ENCODE data around the gene TRAF3.
"Not testable (repeated sequence)": the region's sequence is repeated elsewhere in the genome, so short reads cannot be mapped to it uniquely, and the experiment has no call there.

Gene TRAF3

DNA sequence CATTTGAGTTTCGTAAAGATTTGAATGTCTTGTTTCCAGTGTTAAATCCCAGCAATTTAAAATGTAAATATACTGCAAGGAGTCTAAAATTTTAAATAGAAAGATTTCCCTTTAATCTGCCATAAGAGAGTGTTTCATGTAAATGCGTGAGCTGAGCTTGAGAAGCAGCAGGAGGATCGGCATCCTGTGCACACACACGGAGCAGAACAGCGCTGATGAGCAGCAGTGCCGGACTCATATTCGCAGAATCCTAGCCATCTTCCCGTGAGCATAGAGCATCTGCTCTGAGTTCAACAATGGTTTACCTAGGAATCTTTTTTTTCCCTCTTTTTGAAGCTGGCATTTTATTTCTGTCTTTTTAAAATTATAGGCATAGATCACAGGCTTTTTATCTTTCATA is 115.4 kb downstream of the TRAF3 start:
- no peak overlapping the region for H3K9ac ChIP-seq (ENCODE audit: low read depth, low read length)
- H3K4me1 ChIP-seq (ENCODE audit: insufficient read depth, low read length) = no peaks in the 10 kb centered on the region
- no peaks in the 10 kb centered on the region; the same call in 1 of the 2 replicates for H3K36me3 ChIP-seq (ENCODE audit: insufficient read depth, low read length)
- H3K9me3 ChIP-seq (ENCODE audit: control insufficient read depth, insufficient read depth, low read length) = no peaks in the 10 kb centered on the region

DNA sequence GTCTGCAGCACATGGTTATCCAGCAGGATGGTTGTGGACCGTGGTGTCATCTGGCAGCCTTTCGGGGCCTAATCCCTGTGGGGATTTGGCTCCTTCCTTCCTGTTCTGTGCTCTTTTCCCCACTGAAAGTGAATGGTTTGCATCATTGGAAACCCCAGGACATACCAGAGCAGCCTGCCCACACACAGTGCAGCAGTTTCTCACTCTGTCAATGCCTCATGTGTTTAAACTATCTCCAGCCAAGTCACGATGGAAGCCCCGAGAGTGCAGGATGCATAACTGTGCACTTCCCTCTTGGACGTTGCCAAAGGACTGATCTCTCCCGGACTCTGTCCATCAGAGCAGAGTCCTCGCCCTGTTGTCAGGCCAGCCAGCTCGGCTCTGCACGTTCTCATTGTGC is 116.2 kb downstream of the TRAF3 start:
- Histone ChIP-seq H3K9ac (ENCODE audit: low read depth, low read length) (no peak overlapping the region), H3K4me1 (ENCODE audit: insufficient read depth, low read length) (no peaks in the 10 kb centered on the region), H3K36me3 (ENCODE audit: insufficient read depth, low read length) (no peaks in the 10 kb centered on the region; the same call in 1 of the 2 replicates), H3K9me3 (ENCODE audit: control insufficient read depth, insufficient read depth, low read length) (no peaks in the 10 kb centered on the region)

- not testable (repeated sequence) for H3K9me3 ChIP-seq (ENCODE audit: control insufficient read depth, insufficient read depth, low read length); H3K9ac ChIP-seq (ENCODE audit: low read depth, low read length); H3K36me3 ChIP-seq (ENCODE audit: insufficient read depth, low read length); H3K4me1 ChIP-seq (ENCODE audit: insufficient read depth, low read length)
Observed at GRCh38 chr14:102896735-102897134, 119.5 kb downstream of the TRAF3 start.

DNA sequence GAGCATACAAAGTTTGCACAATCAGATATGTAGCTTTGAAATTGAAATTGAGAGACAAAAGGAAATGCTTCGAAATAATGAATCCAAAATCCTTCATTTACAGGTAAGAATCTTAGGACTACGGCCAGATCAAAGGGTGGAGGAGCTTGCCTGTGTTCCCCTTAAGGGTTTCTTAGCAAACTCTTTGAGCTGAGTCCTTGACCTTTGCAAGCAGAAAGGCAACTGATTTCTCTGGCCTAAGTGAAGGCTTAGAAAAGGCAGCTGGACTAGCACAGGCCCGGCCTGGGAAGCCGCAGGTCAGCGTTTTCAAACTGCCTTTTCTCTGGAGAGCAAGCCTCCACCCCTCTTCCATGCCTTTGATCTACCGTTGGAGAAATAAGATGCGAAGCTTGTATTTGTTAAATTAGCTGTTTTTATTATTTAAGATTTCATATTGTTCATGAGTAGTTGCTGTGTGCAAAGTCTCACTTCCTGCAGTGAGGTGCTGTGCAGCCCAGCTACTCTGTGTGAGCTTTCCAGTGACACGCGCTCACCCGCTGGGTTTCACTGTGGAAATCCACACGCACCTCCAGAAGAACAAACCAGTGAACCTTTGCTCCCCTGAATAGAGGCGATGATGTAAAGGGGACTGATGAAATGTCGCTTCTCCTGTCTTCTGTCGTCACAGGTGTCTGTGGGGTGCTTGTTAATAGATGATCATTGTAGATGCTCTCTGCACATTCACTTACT is 120.2 kb downstream of the TRAF3 start:
- Histone ChIP-seq H3K9ac (ENCODE audit: low read depth, low read length) (no peak overlapping the region), H3K36me3 (ENCODE audit: insufficient read depth, low read length) (no peaks in the 10 kb centered on the region), H3K9me3 (ENCODE audit: control insufficient read depth, insufficient read depth, low read length) (no peaks in the 10 kb centered on the region), H3K4me1 (ENCODE audit: insufficient read depth, low read length) (no peaks in the 10 kb centered on the region)

DNA sequence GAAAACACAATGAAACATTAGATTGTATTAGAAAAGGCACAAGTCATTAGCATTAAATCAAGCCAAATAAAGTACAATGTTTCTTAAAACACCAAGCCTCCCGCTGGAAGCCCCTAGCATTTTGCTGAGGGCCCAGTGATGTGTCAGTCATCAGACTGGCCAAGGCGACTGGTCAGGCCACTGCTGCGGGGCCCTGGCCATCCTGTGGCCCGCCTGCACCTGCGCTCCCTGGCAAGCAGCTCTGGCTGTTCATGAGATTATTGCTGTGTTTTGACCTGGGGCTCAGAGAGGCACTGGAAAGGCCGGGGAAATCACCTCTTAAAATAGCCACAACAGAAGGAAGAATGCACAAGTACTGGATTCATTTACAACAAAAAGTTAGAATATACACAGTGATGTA is 121.0 kb downstream of the TRAF3 start:
- no peaks in the 10 kb centered on the region for H3K4me1 ChIP-seq (ENCODE audit: insufficient read depth, low read length)
- H3K9me3 ChIP-seq (ENCODE audit: control insufficient read depth, insufficient read depth, low read length) = no peaks in the 10 kb centered on the region
- no peaks in the 10 kb centered on the region for H3K36me3 ChIP-seq (ENCODE audit: insufficient read depth, low read length)
- H3K9ac ChIP-seq (ENCODE audit: low read depth, low read length) = no peak overlapping the region

- no peaks in the 10 kb centered on the region for H3K9me3 ChIP-seq (ENCODE audit: control insufficient read depth, insufficient read depth, low read length)
- H3K9ac ChIP-seq (ENCODE audit: low read depth, low read length) = no peak overlapping the region
- no peaks in the 10 kb centered on the region for H3K4me1 ChIP-seq (ENCODE audit: insufficient read depth, low read length)
- H3K36me3 ChIP-seq (ENCODE audit: insufficient read depth, low read length) = no peaks in the 10 kb centered on the region
Observed at GRCh38 chr14:102898776-102899515, 121.7 kb downstream of the TRAF3 start.

GRCh38 chr14:102899516-102899900 is 122.3 kb downstream of the TRAF3 start:
- no peaks in the 10 kb centered on the region for H3K4me1 ChIP-seq (ENCODE audit: insufficient read depth, low read length)
- no peak overlapping the region for H3K9ac ChIP-seq (ENCODE audit: low read depth, low read length)
- no peaks in the 10 kb centered on the region for H3K9me3 ChIP-seq (ENCODE audit: control insufficient read depth, insufficient read depth, low read length)
- H3K36me3 ChIP-seq (ENCODE audit: insufficient read depth, low read length) = no peaks in the 10 kb centered on the region

DNA sequence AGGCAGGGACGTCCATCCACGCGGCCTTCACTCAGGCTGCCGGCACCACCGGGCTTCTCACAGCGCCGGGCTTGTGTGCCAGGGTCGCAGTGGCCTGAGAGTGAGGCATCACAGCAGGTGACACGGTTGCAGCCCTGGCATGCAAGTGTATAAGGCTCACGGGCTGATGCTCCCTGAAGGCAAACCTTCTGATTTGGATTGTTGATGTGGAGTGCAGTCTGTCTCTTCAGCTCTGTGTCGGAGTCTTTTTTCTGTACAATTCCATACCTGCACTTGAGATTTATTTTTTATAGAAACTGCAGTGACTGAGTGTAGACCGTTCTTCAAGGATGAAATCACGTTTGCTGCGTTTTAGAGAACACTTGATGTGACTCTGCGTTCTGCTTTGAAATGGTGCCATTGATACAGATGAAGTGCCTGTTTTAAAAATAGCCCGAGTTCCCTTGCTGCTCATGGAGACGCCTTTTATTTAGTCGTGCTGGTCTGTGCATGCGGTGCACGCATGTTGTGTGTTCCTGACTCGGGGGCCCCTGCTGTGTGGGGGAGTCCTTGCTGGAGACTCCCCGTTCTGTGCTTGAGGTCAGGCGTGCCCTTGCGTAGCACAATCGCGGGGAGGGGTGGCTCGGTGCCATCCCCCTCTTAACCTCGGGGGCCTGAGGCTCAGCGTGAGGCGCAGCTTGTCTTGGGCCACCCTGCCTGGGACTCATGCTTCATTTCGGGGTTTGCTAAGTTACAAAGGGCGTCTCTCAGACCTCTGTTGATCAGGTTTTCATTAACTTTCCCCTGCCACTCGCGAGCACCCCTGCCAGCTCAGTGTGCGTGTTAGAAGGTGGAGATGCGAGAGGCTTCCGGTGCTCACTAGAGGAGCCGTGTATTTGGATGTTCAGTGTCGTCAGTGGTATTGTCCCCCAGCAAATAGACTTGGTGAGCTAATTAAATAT is 123.7 kb downstream of the TRAF3 start:
- Histone ChIP-seq H3K36me3 (ENCODE audit: insufficient read depth, low read length) (no peaks in the 10 kb centered on the region; the same call in 1 of the 2 replicates), H3K4me1 (ENCODE audit: insufficient read depth, low read length) (no peaks in the 10 kb centered on the region), H3K9me3 (ENCODE audit: control insufficient read depth, insufficient read depth, low read length) (no peaks in the 10 kb centered on the region), H3K9ac (ENCODE audit: low read depth, low read length) (no peak overlapping the region)

GRCh38 chr14:102901633-102902032 is 124.4 kb downstream of the TRAF3 start:
- H3K36me3 ChIP-seq (ENCODE audit: insufficient read depth, low read length) = no peaks in the 10 kb centered on the region; the same call in 1 of the 2 replicates
- H3K4me1 ChIP-seq (ENCODE audit: insufficient read depth, low read length) = no peaks in the 10 kb centered on the region
- H3K9me3 ChIP-seq (ENCODE audit: control insufficient read depth, insufficient read depth, low read length) = no peaks in the 10 kb centered on the region; the same call in 1 of the 2 replicates
- H3K9ac ChIP-seq (ENCODE audit: low read depth, low read length) = no peak overlapping the region

- Histone ChIP-seq H3K9me3 (ENCODE audit: control insufficient read depth, insufficient read depth, low read length) (no peaks in the 10 kb centered on the region; the same call in 1 of the 2 replicates), H3K4me1 (ENCODE audit: insufficient read depth, low read length) (no peaks in the 10 kb centered on the region), H3K9ac (ENCODE audit: low read depth, low read length) (no peak overlapping the region), H3K36me3 (ENCODE audit: insufficient read depth, low read length) (no peaks in the 10 kb centered on the region; the same call in 1 of the 2 replicates)
Observed at GRCh38 chr14:102902086-102902485, 124.8 kb downstream of the TRAF3 start.

DNA sequence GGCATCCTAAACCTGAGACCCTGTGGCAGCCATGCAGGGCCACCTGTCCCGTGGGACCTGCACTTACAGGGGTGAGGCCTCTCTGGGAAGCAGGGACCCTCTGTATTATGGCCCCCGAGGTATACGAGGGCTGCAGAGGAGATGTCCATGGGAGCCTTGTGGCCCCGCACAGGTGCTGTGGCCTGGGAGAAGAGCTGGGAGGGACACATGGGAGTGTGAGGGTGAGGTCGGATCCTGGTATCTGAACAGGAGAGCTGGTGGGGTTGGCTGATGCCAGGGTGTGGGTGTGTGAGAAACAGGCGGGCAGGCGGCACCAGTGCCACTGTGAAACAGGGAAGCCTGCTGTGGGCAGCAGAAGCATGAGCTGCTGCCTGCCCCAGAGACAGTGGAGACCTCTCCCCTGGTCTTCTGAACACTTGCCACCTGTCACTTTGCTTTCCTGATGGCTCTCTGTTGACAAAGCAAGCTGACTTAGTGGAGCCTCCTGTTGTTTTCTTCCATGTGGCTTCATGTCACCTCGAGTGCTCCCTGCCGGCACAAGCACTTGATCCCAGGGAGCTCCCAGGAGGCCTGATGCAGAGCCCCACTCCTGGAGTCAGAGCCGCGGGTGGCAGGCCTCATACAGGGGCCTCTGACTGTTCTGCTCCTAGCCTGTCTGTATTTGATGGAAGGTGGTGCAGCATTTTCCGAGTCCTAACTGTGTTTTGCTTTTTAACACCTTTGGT is 125.4 kb downstream of the TRAF3 start:
- no peaks in the 10 kb centered on the region; the same call in none of the 2 replicates for H3K36me3 ChIP-seq (ENCODE audit: insufficient read depth, low read length)
- H3K4me1 ChIP-seq (ENCODE audit: insufficient read depth, low read length) = no peaks in the 10 kb centered on the region
- H3K9ac ChIP-seq (ENCODE audit: low read depth, low read length) = no peak overlapping the region
- no peaks in the 10 kb centered on the region; the same call in 1 of the 2 replicates for H3K9me3 ChIP-seq (ENCODE audit: control insufficient read depth, insufficient read depth, low read length)

- Histone ChIP-seq H3K36me3 (ENCODE audit: insufficient read depth, low read length) (no peaks in the 10 kb centered on the region; the same call in none of the 2 replicates), H3K9ac (ENCODE audit: low read depth, low read length) (no peak overlapping the region), H3K9me3 (ENCODE audit: control insufficient read depth, insufficient read depth, low read length) (no peaks in the 10 kb centered on the region; the same call in 1 of the 2 replicates), H3K4me1 (ENCODE audit: insufficient read depth, low read length) (no peaks in the 10 kb centered on the region)
Observed at GRCh38 chr14:102903248-102903888, 126.1 kb downstream of the TRAF3 start.

GRCh38 chr14:102903889-102904512 is 126.8 kb downstream of the TRAF3 start:
- Histone ChIP-seq H3K9ac (ENCODE audit: low read depth, low read length) (no peak overlapping the region), H3K9me3 (ENCODE audit: control insufficient read depth, insufficient read depth, low read length) (no peaks in the 10 kb centered on the region; the same call in 1 of the 2 replicates), H3K36me3 (ENCODE audit: insufficient read depth, low read length) (no peaks in the 10 kb centered on the region; the same call in none of the 2 replicates), H3K4me1 (ENCODE audit: insufficient read depth, low read length) (no peaks in the 10 kb centered on the region)
